GM12873 (cell line): ENCODE data around the gene VAMP4.

Experiments
- TF ChIP-seq, protein P1 (sequence below): IDR thresholded peaks from 2 replicates; pipeline ENCODE4 v1.5.1; 2012; ENCODE audit warnings: low read depth, mild to moderate bottlenecking, moderate library complexity, low read length, control low read depth; ENCODE audit not compliant: insufficient read depth; ENCODE audit errors: missing control alignments

VAMP4 gene

DNA sequence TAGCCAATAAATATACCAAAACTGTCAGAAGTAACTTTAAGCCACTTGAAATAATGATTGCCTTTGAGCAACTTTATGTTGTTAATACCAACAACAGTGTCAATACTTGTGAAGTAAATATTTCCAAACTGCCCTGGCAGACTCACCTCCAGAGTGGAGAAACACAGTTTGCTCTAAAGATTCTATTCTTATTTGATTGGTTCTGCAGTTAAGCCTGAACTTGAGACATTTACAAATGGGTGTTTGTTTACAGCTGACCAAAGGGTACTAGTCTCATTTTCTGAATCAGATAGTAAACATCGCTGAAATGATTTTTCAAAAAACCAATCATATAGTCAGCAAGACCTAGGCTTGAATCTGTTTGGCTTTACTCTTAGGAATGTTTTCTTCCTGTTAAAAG, 88.1 kb downstream of the VAMP4 start:
- TF ChIP-seq, protein P1, sequence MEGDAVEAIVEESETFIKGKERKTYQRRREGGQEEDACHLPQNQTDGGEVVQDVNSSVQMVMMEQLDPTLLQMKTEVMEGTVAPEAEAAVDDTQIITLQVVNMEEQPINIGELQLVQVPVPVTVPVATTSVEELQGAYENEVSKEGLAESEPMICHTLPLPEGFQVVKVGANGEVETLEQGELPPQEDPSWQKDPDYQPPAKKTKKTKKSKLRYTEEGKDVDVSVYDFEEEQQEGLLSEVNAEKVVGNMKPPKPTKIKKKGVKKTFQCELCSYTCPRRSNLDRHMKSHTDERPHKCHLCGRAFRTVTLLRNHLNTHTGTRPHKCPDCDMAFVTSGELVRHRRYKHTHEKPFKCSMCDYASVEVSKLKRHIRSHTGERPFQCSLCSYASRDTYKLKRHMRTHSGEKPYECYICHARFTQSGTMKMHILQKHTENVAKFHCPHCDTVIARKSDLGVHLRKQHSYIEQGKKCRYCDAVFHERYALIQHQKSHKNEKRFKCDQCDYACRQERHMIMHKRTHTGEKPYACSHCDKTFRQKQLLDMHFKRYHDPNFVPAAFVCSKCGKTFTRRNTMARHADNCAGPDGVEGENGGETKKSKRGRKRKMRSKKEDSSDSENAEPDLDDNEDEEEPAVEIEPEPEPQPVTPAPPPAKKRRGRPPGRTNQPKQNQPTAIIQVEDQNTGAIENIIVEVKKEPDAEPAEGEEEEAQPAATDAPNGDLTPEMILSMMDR = no peak

- TF ChIP-seq, protein P1 = no peak
These were observed 89.5 kb downstream of the VAMP4 start, which contains the start of gene MYOC for GRCh38 chr1:171652234-171652822. Gene MYOC (minus strand): TSS chr1:171652688. CDS start chr1:171652611, 77 bp downstream.
